Right lobe of liver (tissue), 4 donors: ENCODE data around the gene FKBP1B.

ENCODE experiments used
- POLR2A ChIP-seq: fragments of 450-650 bp; IDR thresholded peaks from one replicate; pipeline ENCODE4 v1.6.1; 2017; ENCODE audit warnings: antibody characterized with exemption, mild to moderate bottlenecking
- TF ChIP-seq, protein P1 (sequence below), 4 donors: fragments of 200-600 bp in 3 of 4; fragments of 450-650 bp in 1 of 4; IDR thresholded peaks; one replicate each; pipeline versions ENCODE4 v1.5.1 to v1.8.0; 2016 to 2022; ENCODE audit warnings: antibody characterized with exemption in 4 of 4, mild to moderate bottlenecking in 2 of 4
- donor health status: DM: no; HTN: no; CAD: no.
- donor health status: DM: no; HTN: no; CAD: no.
- donor health status: DM: no; HTN: yes; CAD: no.

DNA sequence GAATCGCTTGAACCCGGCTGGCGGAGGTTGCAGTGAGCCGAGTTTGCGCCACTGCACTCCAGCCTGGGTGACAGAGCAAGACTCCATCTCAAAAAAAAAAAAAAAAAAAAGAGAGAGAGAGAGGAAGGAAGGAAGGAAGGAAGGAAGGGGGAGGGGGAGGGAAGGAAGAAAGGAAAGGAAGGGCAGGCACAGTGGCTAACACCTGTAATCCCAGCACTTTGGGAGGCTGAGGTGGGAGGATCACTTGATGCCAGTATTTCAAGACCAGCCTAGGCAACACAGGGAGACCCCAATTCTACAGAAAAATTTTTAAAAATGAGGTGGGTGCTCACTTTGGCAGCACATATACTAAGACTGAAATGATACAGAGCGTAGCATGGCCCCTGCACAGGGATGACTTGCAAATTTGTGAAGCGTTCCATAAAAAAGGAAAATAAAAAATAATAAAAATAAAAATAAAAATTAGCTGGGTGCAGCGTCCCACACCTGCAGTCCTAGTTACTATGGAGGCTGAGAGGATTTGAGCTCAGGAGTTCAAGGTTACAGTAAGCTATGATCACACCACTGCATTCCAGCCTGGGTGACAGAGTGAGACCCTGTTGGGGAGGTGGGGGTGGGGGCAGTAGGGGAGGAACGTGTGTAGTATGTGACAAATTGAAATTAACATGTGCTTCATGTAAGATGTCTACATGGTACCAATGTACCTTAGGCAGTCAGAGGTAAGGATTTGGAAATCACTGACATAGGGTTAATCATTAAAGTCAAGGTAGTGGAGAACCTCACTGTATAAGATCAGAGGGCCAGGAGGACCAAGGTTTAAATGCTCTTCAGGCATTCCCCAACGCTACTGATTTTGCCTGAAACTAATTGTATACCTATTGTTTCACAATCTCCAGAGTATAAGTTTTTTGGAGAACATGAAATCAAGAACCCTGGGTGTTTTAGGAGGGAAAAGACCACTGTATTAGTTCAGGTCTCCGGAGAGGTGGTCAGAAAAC lies 3.7 kb upstream of the FKBP1B start:
- TF ChIP-seq, protein P1, sequence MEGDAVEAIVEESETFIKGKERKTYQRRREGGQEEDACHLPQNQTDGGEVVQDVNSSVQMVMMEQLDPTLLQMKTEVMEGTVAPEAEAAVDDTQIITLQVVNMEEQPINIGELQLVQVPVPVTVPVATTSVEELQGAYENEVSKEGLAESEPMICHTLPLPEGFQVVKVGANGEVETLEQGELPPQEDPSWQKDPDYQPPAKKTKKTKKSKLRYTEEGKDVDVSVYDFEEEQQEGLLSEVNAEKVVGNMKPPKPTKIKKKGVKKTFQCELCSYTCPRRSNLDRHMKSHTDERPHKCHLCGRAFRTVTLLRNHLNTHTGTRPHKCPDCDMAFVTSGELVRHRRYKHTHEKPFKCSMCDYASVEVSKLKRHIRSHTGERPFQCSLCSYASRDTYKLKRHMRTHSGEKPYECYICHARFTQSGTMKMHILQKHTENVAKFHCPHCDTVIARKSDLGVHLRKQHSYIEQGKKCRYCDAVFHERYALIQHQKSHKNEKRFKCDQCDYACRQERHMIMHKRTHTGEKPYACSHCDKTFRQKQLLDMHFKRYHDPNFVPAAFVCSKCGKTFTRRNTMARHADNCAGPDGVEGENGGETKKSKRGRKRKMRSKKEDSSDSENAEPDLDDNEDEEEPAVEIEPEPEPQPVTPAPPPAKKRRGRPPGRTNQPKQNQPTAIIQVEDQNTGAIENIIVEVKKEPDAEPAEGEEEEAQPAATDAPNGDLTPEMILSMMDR (IDR thresholded peaks at IDR 0.05) = no peak
- no peak for TF ChIP-seq POLR2A
